RKO (cell line): ENCODE data around the gene SNX2.
"Not testable (repeated sequence)": the region's sequence is repeated elsewhere in the genome, so short reads cannot be mapped to it uniquely, and the experiment has no call there.

Experiments
- DNase-seq: peaks from one replicate; pipeline ENCODE4 v3.0.0-alpha.2; 2016; ENCODE audit warnings: low spot score

SNX2 gene

DNA sequence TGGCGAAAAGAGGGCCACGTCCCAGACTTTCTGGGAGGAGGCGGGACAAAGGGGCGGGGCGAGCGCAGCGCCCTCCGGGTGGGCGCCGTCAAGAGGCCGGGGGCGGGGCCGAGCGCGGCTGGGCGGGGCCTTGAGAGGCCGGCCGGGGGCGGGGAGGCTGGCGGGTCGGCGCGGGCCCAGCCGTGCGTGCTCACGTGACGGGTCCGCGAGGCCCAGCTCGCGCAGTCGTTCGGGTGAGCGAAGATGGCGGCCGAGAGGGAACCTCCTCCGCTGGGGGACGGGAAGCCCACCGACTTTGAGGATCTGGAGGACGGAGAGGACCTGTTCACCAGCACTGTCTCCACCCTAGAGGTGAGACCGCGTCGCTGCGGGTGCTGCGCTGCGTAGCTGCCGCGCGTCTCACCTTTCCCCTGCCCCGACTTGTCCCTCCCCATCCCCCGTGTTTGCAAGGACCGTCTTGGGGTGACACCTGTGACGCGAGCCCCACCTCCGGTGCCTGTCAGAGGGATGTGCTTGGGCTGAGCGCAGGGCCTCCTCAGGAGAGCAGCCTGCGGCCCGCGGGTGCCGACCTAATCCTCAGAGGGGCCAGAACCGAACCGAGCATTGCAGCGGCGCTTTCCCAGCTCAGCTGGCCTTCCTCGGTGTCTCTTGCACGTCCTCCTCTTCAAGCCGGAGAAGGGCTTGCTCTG lies at the start of gene SNX2:
TSS of gene SNX2 (plus strand) at position 220 of the 689 bp plus-strand sequence. CDS start at position 244, 24 bp downstream.
- DNase-seq = peak; percentile 84

DNA sequence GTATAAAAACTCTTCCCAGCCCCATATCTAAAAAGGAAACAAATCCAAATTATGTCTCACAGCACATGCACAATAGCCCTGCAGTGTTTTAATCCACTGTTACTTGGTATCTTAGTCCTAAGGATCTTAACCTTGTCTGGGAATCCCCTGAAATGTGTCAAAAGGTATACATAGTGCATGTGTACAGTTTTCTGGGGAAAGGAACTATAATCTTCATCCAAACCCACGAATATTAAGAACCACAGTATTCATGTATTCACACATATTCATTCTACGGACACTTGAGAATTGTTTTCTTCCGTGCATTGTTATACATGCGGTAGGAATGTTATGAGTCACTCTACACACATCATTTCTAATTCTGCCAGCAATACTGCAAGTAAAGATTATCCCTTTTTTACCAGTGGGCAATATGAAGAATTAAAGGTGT lies 47.8 kb upstream of the SNX2 start:
- peak; percentile 82 for DNase-seq

GRCh38 chr5:122730037-122730436 lies 44.8 kb upstream of the SNX2 start:
- no peak for DNase-seq

DNA sequence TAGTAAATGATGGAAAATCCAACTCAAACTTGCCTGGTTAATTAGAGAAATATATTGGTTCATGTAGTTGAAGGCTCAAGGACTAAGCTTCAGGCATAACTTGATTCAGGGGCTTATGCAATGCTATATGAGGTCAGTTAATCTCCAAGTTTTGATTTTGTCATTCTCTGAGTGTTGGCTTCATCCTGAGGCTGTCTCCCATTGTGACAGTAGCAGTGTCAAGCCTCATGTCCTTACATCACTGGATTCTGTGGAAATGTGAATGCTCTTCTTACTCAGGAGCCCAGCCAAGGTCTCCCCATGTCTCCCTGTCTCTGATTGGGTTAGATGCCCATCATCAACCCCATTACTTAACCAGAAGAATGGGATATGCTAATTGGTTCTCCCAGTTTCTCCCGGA lies 44.4 kb upstream of the SNX2 start:
- DNase-seq = no peak

GRCh38 chr5:122736086-122736845 lies 38.6 kb upstream of the SNX2 start:
- no peak for DNase-seq

- DNase-seq = no peak
Observed at GRCh38 chr5:122738088-122738487, 36.8 kb upstream of the SNX2 start.

- no peak for DNase-seq
Observed at GRCh38 chr5:122741681-122742080, 33.2 kb upstream of the SNX2 start.

GRCh38 chr5:122743261-122743660 lies 31.6 kb upstream of the SNX2 start:
- no peak for DNase-seq

DNA sequence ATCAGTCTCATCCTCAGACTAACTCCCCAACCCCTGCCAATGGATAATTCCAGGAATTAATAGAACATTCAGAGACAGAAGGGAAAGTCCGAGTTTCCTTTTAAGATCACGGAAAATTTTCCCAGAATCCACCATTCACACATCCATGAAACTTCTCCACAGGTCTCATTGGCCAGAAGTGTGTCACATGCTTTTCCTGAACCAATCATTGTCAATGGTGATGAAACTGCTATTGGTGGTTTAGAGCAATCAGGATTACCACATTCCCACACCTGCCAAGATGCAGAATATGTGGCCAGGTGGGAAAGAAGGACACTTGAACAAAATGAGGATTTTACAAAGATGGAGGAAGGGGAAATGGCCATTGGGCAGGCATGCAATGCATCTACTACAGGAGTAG lies 29.3 kb upstream of the SNX2 start:
- no peak for DNase-seq

DNA sequence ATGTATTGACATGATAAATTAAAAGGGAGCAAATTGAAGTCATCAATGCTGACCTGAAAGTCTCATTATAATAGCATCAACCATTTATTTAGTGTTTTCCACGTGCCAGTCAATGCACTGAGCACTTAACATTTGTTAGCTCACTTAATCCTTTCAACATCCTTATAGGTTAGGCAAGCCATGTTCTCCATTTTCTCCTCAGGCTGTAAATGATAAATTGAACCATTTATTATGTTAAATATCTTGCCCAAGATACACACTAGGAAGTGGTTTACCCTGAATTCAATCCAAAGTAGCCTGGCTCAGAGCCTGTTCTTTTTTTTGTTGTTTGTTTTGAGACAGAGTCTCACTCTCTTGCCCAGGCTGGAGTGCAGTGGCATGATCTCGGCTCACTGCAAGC lies 25.0 kb upstream of the SNX2 start:
- no peak for DNase-seq

DNA sequence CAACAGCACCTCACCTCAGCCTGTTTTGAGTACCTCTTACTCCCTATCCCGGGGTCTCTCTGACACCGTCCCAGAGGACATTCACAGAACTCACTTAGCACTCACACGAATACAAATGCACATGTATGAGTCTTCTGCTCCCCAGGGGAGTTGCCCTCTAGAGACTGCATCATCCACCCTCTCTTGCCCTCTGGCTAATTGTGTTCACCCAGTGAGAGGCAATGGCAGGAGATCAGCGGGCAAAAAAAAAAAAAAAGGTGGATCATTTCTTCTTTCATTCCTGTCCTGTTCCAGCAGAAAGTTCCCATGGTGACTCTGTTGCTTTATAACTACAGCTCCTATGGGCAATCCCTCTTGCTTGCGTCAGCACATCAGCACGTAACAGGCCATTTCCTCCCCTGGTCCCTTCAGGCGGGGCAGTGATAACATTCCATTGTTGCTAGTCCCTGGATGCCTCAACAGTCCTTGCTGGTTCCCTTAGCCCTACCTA lies 23.5 kb upstream of the SNX2 start:
- no peak for DNase-seq

- DNase-seq = no peak
Observed at GRCh38 chr5:122753500-122753899, 21.4 kb upstream of the SNX2 start.

DNA sequence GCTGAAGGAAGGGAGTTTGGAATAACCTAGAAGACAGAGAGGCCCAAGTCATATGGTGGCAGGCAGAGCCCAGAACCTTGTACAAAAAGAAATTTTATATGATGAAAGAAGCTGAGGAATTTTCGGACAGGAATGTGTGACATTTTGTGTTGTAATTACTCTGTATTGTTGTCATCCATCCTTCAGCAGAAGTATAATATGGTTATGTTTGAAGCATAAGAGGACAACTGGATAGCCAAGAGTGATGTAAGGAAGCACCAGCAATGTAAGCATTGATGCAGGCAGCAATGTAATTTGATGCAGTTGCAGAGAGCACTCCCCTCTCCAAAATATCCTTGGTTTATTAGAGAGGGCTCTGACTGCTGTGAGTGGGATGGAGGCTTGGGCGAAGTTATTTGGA lies 19.1 kb upstream of the SNX2 start:
- DNase-seq = no peak

DNA sequence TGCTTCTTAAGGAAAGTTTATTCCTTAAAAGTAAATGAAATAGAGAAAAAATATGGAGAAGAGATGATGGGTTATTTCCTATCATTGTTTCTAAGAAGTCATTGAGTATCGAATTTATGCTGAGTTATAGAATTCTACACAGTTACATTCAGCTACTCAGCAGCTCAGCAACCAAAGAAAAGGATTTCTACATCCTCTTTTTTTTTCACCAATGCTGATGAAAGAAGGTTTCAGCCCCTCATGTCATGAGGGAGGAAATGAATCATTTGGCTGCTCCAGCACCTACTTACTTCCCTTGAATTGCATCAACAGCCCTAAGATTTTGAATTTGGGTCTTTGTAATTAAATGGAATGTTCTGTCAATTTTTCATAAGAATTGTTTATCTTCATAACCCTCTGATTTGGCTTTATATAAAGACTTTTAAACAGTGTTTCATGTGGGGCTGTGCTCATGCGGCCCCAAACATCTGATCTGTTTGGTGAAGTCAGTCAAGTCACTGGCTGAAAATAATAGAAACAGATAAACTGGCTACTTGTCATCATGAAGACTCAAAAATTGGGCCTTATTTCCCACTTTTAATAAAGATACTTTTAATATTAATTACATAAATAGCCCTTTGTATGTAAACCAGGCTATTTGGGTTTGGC lies 18.5 kb upstream of the SNX2 start:
- peak; percentile 86 for DNase-seq

- DNase-seq = no peak
Observed at GRCh38 chr5:122757285-122757684, 17.6 kb upstream of the SNX2 start.

- DNase-seq = no peak
Observed at GRCh38 chr5:122759241-122760070, 15.4 kb upstream of the SNX2 start.

DNA sequence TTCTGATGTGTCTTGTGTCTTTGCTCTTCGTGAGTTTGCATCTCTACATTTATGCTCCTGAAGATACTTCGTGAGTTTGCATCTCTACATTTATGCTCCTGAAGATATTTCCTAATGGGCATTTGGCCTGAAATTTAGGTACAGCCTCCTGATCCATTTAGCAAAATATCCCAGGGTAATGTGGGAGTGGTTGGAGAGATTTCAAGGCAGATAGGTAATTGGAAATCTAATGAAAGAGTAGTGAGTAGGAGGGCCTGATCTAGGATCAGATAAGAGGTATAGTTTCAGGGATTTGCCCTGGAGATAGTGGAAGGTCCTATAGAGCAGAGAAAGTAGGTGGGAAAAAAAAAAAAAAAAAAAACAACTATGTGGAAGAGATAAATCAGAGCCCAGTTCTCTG lies 14.6 kb upstream of the SNX2 start:
- no peak for DNase-seq

DNA sequence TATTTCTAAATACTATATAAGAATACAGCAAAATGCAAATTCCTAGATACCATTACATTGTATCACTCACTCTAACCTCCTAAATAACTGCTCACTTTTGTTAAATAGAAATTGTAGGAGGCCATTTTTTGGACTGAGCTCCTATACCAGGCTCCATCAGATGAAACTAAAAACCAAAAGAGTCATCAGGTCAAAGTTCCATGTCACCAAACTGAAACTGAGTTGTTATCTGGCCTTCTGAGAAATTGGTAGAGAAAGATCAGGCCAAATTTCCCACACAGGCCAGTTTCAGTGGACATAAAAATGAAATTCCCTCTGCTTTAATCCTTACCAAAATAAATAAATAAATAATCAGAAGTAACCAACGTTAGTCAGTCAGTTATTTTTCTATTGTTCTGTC lies 13.8 kb upstream of the SNX2 start:
- no peak for DNase-seq

DNA sequence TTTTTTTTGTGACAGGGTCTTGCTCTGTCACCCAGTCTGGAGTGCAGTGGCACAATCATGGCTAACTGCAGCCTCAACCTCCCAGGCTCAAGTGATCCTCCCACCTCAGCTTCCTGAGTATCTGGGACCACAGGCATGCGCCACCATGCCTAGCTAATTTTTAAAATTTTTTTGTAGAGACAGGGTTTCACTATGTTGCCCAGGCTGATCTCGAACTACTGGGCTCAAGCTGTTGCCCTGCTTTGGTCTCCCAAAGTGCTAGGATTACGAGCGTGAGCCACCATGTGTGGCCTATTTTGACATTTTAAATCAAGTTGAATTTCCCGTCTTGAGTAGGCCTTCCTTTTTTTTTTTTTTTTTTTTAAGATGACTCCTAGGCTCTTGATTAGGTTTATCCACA lies 13.0 kb upstream of the SNX2 start:
- not testable (repeated sequence) for DNase-seq

DNA sequence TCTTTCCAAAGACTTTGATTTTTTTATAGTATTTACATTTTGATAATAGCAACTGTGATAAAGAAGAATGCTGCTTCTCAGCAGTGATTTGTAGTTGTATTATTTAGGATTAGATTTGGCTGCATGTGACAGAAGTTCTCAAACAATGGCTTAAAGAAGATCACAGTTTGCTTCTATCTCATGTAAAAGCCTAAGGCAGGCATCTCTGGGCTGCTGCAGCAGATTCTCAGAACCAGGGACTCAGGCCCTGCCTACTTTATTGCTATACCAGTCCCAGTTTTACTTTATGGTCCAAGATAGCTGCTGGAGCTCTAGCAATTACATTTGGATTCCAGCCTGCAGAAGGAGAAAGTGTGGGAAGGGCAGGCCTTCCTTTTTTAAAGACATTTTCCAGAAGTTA lies 8.8 kb upstream of the SNX2 start:
- DNase-seq = no peak

DNA sequence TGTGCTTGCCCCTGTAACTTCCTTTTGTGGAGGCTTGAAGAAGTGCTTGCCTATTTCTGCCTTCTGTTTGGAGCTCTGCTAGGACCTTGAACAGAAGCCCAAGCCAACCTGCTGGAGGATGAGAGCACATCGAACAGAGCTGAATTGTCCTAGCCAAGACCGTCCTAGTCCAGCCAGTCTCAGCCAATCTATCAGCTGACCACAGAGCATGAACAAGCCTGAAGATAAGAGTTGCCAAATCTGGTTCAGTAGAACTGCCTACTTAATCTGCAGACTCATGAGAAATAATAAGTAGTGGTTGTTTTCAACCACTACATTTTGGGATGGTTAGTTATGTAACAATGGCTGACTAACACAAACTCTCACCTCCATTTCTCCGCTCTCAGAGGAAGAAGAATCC lies 4.4 kb upstream of the SNX2 start:
- no peak for DNase-seq

- no peak for DNase-seq
Observed at GRCh38 chr5:122772446-122772845, 2.4 kb upstream of the SNX2 start.
